ENCODE data around the gene MMP15. TPM values are rescaled to one million over a fixed set of nuclear protein-coding genes. Genes with fewer than 3 reads are reported as not detected.

Gene MMP15
- total RNA-seq, 1 experiment from 2014 or later, result 4.5 TPM

DNA sequence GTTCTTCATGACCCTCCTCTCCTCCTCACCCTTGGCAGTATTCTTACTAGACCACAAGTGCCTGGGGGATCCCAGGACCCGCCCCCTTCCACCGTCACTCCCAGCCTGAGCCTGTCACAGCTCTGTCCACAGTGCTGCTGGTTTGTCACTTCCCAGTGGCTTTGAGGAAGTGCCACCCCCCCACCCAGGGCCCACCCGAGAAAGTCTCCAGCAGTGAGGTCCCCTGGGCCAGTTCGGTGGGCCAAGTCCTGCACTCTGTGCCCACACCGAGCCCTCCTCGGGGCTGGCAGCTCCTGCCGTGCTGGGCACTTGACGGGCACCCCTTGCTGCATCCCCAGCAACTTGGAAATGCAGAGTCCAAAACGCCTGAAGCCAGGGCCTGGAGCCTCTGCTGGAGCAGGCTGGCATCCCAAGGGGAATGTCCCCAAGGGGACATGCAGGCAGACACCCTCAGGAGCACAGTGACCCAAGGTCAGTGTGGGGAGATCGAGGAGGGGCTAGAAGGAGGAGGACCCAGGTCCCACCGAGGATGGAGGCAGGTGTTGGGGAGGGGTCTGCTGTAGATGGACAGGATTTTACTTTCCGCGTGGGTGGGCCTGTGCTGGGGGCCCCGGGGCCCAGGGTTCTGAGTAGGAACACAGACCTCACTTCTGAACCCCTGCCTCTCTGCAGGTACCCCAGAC lies 15.5 kb downstream of the MMP15 start:
- Histone ChIP-seq H3K27me3 (replicated peaks; ENCODE audit: insufficient read depth, low read depth, low read length, poor library complexity) (no peaks in the 10 kb centered on the region), H3K36me3 (ENCODE audit: insufficient read depth, low read length, poor library complexity, severe bottlenecking) (no peaks in the 10 kb centered on the region), H3K27ac (ENCODE audit: low read depth, low read length, poor library complexity, severe bottlenecking) (no peak overlapping the region), H3K9me3 (ENCODE audit: low read depth, low read length, poor library complexity, severe bottlenecking) (no peaks in the 10 kb centered on the region), H3K4me3 (ENCODE audit: low read depth, low read length, poor library complexity, severe bottlenecking) (no peak overlapping the region), H3K4me1 (ENCODE audit: insufficient read depth, low read length, poor library complexity, severe bottlenecking) (no peaks in the 10 kb centered on the region)
- no peak for DNase-seq (ENCODE audit: low spot score)
- no peak for TF ChIP-seq EZH2 (IDR thresholded peaks at IDR 0.05; ENCODE audit: borderline replicate concordance, low read depth, low read length, poor library complexity, severe bottlenecking)
- TF ChIP-seq, protein P1, sequence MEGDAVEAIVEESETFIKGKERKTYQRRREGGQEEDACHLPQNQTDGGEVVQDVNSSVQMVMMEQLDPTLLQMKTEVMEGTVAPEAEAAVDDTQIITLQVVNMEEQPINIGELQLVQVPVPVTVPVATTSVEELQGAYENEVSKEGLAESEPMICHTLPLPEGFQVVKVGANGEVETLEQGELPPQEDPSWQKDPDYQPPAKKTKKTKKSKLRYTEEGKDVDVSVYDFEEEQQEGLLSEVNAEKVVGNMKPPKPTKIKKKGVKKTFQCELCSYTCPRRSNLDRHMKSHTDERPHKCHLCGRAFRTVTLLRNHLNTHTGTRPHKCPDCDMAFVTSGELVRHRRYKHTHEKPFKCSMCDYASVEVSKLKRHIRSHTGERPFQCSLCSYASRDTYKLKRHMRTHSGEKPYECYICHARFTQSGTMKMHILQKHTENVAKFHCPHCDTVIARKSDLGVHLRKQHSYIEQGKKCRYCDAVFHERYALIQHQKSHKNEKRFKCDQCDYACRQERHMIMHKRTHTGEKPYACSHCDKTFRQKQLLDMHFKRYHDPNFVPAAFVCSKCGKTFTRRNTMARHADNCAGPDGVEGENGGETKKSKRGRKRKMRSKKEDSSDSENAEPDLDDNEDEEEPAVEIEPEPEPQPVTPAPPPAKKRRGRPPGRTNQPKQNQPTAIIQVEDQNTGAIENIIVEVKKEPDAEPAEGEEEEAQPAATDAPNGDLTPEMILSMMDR (conservative IDR thresholded peaks at IDR 0.05; ENCODE audit: low read depth, low read length), result no peak
- intact Hi-C loops (cut with micrococcal nuclease; ENCODE audit: unreplicated experiment), result no loop called here
- POLR2A ChIA-PET (ENCODE audit: low non-redundant PET), result no interaction called here
- no TSS peak for BruUV-seq (replicated peaks)
- CTCF ChIA-PET, result no interaction called here

DNA sequence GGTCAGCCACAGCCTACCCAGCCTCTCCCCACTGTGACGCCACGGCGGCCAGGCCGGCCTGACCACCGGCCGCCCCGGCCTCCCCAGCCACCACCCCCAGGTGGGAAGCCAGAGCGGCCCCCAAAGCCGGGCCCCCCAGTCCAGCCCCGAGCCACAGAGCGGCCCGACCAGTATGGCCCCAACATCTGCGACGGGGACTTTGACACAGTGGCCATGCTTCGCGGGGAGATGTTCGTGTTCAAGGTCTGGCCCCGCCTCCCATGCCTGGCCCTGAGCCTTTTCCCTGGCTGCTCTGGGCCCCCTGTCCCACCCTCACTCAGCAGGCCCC lies 16.0 kb downstream of the MMP15 start:
- no peaks in the 10 kb centered on the region for H3K9me3 ChIP-seq (ENCODE audit: low read depth, low read length, poor library complexity, severe bottlenecking)
- no peaks in the 10 kb centered on the region for H3K27me3 ChIP-seq (replicated peaks; ENCODE audit: insufficient read depth, low read depth, low read length, poor library complexity)
- no peaks in the 10 kb centered on the region for H3K36me3 ChIP-seq (ENCODE audit: insufficient read depth, low read length, poor library complexity, severe bottlenecking)
- no peaks in the 10 kb centered on the region for H3K4me1 ChIP-seq (ENCODE audit: insufficient read depth, low read length, poor library complexity, severe bottlenecking)
- intact Hi-C loops (cut with micrococcal nuclease; ENCODE audit: unreplicated experiment), result no loop called here
- H3K4me3 ChIP-seq (ENCODE audit: low read depth, low read length, poor library complexity, severe bottlenecking), result no peak overlapping the region
- POLR2A ChIA-PET (ENCODE audit: low non-redundant PET), result no interaction called here
- no peak for DNase-seq (ENCODE audit: low spot score)
- TF ChIP-seq, protein P1 (conservative IDR thresholded peaks at IDR 0.05; ENCODE audit: low read depth, low read length), result no peak
- TF ChIP-seq EZH2 (IDR thresholded peaks at IDR 0.05; ENCODE audit: borderline replicate concordance, low read depth, low read length, poor library complexity, severe bottlenecking), result no peak
- no TSS peak for BruUV-seq (replicated peaks)
- H3K27ac ChIP-seq (ENCODE audit: low read depth, low read length, poor library complexity, severe bottlenecking), result no peak overlapping the region
- CTCF ChIA-PET, result no interaction called here

DNA sequence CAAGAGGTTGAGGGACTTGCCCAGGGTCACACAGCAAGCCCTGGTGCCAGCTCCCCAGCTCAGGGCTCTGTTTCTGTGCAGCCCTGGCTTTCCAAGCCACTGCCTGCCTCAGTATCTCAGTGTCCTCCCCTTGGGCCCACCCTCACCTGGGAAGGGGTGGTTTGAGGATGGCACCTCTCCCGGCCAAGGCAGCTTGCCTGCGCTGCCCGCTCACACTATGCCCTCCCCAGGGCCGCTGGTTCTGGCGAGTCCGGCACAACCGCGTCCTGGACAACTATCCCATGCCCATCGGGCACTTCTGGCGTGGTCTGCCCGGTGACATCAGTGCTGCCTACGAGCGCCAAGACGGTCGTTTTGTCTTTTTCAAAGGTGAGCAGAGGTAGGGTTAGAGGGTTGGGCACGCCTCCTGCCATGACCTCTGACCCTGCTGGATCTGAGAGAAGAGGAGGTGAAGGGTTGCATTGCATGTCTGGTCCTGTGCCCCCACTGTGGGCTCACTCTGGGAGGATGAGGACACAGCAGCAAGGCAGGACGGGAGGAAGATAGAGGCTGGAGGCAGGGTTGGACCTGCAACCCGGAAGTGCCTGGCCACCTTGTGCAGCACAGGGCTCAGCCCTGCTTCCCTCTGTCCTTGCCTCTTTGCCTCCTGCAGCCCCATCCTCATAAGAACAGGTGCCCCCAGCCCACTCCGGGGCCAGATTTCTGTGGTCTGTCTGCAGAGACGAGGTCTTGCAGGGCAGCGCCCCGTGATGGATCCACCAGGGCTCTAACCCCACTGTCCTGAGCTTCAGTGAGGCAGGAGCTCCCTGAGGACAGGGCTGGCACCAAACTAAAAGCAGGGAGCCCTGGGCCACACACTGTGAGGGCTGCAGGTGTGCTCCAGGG lies 16.7 kb downstream of the MMP15 start:
- ChIA-PET CTCF (no interaction called here), POLR2A (ENCODE audit: low non-redundant PET) (no interaction called here)
- DNase-seq (ENCODE audit: low spot score), result no peak
- Histone ChIP-seq H3K4me3 (ENCODE audit: low read depth, low read length, poor library complexity, severe bottlenecking) (no peak overlapping the region), H3K27ac (ENCODE audit: low read depth, low read length, poor library complexity, severe bottlenecking) (no peak overlapping the region), H3K4me1 (ENCODE audit: insufficient read depth, low read length, poor library complexity, severe bottlenecking) (no peaks in the 10 kb centered on the region), H3K9me3 (ENCODE audit: low read depth, low read length, poor library complexity, severe bottlenecking) (no peaks in the 10 kb centered on the region), H3K27me3 (replicated peaks; ENCODE audit: insufficient read depth, low read depth, low read length, poor library complexity) (no peaks in the 10 kb centered on the region), H3K36me3 (ENCODE audit: insufficient read depth, low read length, poor library complexity, severe bottlenecking) (no peaks in the 10 kb centered on the region)
- no TSS peak for BruUV-seq (replicated peaks)
- TF ChIP-seq EZH2 (IDR thresholded peaks at IDR 0.05; ENCODE audit: borderline replicate concordance, low read depth, low read length, poor library complexity, severe bottlenecking), result no peak
- TF ChIP-seq, protein P1 (conservative IDR thresholded peaks at IDR 0.05; ENCODE audit: low read depth, low read length), result no peak
- intact Hi-C loops (cut with micrococcal nuclease; ENCODE audit: unreplicated experiment), result no loop called here
